ENCODE results near the gene RHBDF1. TPM values are rescaled to one million over a fixed set of nuclear protein-coding genes. Genes with fewer than 3 reads are reported as not detected.

The RHBDF1 gene
- total and polyA plus RNA-seq, 9 of the 15 experiments (the other 6 are each of a cell fraction or from before 2014, with no cell fraction given), result 1.0 to 8.2 (median 4.2) TPM

DNA sequence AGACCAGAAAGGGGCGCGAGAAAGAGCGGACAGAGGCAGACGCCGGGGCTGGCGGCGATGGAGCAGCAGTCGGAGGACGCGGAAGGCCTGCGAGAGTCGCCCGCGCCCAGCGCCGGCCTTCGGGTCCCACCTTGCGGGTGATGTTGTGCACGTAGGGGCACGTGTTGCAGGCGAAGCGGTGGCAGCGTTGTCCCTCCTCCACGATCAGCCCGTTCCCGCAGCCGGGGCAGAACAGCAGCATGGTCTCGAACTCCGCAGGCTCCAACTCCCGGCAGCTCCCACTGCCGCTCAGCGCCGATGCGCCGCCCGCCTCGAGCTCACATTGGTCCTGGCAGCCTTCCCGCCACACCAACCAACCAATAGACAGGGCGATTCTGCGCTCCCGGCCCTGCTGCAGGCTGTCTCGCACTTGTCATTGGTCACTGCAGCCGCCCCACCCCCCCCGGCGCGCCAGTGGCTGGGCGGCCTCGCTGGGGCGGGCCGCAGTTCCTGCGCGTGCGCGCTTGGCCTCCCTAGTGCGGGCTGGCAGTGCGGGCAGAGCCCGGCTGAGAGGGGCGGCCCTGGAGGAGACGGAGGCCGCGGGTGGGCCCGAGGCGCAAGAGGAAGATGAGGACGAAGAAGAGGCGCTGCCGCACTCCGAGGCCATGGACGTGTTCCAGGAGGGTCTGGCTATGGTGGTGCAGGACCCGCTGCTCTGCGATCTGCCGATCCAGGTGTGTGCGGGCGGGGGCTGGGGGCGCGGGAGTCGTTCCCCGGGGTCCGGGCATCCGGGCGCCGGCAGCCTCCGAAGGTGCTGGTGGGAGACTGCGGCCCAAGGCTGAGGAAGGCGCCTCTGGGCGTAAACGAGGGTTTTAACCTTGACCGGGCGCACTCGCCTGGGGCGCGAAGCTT lies 18.8 kb downstream of the RHBDF1 start, which contains the start of the genes POLR3K and SNRNP25 (continued):
- no peak for TF ChIP-seq ZNF347 (CRISPR knock-in tag; IDR thresholded peaks at IDR 0.05; ENCODE audit: low read depth)
- no peak for TF ChIP-seq ZNF316 (IDR thresholded peaks at IDR 0.05)
- no peak for TF ChIP-seq JUND (IDR thresholded peaks at IDR 0.05; ENCODE audit: borderline replicate concordance, low read depth, low read length)
- TF ChIP-seq JUND (tag; IDR thresholded peaks at IDR 0.05; ENCODE audit: borderline replicate concordance, low read depth, low read length), result no peak; the same call in 2 of the 3 replicates
- TF ChIP-seq, protein P1, sequence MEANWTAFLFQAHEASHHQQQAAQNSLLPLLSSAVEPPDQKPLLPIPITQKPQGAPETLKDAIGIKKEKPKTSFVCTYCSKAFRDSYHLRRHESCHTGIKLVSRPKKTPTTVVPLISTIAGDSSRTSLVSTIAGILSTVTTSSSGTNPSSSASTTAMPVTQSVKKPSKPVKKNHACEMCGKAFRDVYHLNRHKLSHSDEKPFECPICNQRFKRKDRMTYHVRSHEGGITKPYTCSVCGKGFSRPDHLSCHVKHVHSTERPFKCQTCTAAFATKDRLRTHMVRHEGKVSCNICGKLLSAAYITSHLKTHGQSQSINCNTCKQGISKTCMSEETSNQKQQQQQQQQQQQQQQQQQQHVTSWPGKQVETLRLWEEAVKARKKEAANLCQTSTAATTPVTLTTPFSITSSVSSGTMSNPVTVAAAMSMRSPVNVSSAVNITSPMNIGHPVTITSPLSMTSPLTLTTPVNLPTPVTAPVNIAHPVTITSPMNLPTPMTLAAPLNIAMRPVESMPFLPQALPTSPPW (CRISPR knock-in tag; IDR thresholded peaks at IDR 0.05), result peak; percentile 97
- no peak for TF ChIP-seq RBM14 (IDR thresholded peaks at IDR 0.05; ENCODE audit: borderline replicate concordance, insufficient read depth, low read depth, low read length)
- TF ChIP-seq CREB1 (IDR thresholded peaks at IDR 0.05), result no peak
- 0 out of 2 replicates have a peak, but pooled peaks have one; percentile 67 for TF ChIP-seq CREB1 (CRISPR knock-in tag; IDR thresholded peaks at IDR 0.05)
- peak; percentile 92 for TF ChIP-seq POLR2G (IDR thresholded peaks at IDR 0.05; ENCODE audit: low read depth, low read length)
- no peak for TF ChIP-seq ZNF217 (CRISPR knock-in tag; IDR thresholded peaks at IDR 0.05)
- 0 out of 2 replicates have a peak, but pooled peaks have one; percentile 42 for TF ChIP-seq TCF7 (IDR thresholded peaks at IDR 0.05; ENCODE audit: borderline replicate concordance)
- TF ChIP-seq, protein P2, sequence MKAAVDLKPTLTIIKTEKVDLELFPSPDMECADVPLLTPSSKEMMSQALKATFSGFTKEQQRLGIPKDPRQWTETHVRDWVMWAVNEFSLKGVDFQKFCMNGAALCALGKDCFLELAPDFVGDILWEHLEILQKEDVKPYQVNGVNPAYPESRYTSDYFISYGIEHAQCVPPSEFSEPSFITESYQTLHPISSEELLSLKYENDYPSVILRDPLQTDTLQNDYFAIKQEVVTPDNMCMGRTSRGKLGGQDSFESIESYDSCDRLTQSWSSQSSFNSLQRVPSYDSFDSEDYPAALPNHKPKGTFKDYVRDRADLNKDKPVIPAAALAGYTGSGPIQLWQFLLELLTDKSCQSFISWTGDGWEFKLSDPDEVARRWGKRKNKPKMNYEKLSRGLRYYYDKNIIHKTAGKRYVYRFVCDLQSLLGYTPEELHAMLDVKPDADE (conservative IDR thresholded peaks at IDR 0.05; ENCODE audit: control insufficient read depth, low read depth, low read length), result peak; percentile 32; the same call in 1 of the 2 replicates
- TF ChIP-seq ETV1 (tag; conservative IDR thresholded peaks at IDR 0.05; ENCODE audit: low read depth), result 0 out of 2 replicates have a peak, but pooled peaks have one; percentile 4
- TF ChIP-seq, protein P3, sequence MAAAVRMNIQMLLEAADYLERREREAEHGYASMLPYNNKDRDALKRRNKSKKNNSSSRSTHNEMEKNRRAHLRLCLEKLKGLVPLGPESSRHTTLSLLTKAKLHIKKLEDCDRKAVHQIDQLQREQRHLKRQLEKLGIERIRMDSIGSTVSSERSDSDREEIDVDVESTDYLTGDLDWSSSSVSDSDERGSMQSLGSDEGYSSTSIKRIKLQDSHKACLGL (CRISPR knock-in tag; IDR thresholded peaks at IDR 0.05; ENCODE audit: borderline replicate concordance, poor library complexity, severe bottlenecking), result no peak
- TF ChIP-seq TBP (optimal IDR thresholded peaks at IDR 0.05; ENCODE audit: low read depth, low read length), result peak; percentile 91
- TF ChIP-seq NR3C1 (CRISPR knock-in tag; IDR thresholded peaks at IDR 0.05), result no peak
- no peak for TF ChIP-seq ATF1 (CRISPR knock-in tag; IDR thresholded peaks at IDR 0.05)
- TF ChIP-seq ATF1 (tag; IDR thresholded peaks at IDR 0.05), result peak; percentile 72
- TF ChIP-seq, protein P4, sequence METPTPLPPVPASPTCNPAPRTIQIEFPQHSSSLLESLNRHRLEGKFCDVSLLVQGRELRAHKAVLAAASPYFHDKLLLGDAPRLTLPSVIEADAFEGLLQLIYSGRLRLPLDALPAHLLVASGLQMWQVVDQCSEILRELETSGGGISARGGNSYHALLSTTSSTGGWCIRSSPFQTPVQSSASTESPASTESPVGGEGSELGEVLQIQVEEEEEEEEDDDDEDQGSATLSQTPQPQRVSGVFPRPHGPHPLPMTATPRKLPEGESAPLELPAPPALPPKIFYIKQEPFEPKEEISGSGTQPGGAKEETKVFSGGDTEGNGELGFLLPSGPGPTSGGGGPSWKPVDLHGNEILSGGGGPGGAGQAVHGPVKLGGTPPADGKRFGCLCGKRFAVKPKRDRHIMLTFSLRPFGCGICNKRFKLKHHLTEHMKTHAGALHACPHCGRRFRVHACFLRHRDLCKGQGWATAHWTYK (CRISPR knock-in tag; IDR thresholded peaks at IDR 0.05), result 0 out of 2 replicates have a peak, but pooled peaks have one; percentile 3
- peak in 1 of 2 experiments; percentile 22; a peak in 1 of 4 replicates for TF ChIP-seq HDAC1 (IDR thresholded peaks at IDR 0.05)
- TF ChIP-seq RBBP5 (IDR thresholded peaks at IDR 0.05; ENCODE audit: borderline replicate concordance, insufficient read depth, low read length, poor library complexity, severe bottlenecking), result peak; percentile 87
- TF ChIP-seq FIP1L1 (IDR thresholded peaks at IDR 0.05; ENCODE audit: low read depth, low read length, poor library complexity, severe bottlenecking), result peak; percentile 60
- no peak for TF ChIP-seq OTX1 (CRISPR knock-in tag; IDR thresholded peaks at IDR 0.05)
